GM18526 (cell line): ENCODE measurements around the gene C9orf50.
A peak's percentile ranks its signal among the peaks of the same experiment; 100 is the strongest.

Source experiments
- POLR2A ChIP-seq: IDR thresholded peaks from 3 replicates; pipeline ENCODE4 v1.6.1; 2011; ENCODE audit not compliant: insufficient read length; ENCODE audit errors: extremely low read depth

Gene C9orf50

DNA sequence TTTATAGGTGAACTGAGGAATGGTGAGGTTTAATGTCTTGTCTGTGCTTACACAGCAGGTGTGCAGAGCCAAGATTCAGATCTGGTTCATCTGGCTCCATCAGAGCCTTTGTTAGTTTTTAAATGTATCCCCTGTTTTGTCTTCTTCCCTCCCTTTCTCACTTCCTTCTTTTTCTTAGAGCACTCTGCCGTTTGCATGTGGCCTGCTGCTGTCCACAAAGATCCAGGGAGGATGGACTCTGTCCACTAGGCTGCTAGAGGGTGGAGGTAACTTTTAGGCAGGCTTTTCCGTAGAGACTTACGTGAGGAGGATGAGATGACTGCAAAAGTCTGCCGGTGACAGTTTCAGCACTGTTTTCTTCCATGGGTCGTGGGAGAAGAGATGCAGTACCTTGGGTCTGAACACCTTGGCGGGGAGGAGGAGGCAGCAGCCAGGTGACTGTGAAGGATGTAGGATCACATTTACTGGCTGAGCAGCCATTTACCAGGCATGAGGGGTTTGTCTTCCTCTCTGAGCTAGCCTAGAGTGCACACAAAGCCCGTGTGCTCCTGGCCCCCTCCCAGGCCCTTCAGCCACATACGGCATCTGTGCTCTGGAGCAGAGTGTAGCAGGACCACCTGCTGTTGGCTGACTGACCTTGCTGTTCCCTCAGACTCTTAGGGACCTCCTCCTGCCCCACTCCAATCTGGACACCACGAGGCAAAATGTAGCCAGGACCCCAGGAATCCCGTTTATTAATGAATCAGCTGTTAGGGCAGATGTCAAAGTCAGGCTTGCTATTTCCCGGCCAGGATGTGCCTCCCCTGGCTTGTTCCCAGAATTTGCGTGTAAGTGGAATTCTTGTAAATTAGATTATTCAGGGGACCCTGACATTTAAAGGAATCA is 6.9 kb upstream of the C9orf50 start:
- TF ChIP-seq POLR2A: no peak

DNA sequence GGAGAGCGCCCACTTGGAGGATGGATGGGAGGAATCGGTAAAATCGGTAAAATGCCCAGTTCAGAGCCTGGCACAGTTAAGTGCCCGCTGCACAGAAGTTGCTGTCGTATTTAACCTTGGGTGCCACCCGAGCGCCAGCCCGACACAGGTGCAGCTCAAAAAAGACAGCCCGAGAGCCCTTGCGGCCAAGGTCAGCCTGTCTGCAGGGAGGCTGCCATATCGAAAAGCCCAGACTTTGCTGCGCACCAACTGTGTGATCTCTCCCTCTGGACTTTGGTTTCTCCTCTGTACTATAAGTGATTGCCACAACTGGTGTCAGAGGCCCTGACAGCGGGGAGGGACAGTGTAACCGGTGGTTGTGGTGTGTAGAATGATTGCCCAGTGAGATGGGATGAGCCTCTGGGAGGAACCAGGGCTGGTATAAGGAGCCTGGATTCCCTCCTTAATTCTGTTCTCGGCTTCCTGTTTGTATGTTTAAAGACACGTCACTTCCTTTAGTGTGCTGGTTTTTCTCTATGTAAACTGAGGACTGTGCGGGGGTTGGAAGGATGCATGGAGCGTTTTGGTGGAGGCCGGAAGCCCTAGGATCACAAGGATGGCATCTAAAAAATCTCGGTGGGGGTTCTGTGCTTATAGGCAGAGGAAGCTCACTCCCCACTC is 5.9 kb upstream of the C9orf50 start:
- TF ChIP-seq POLR2A: no peak

- peak; percentile 93 for TF ChIP-seq POLR2A
These were observed 5.3 kb upstream of the C9orf50 start, which contains the start of gene NTMT1 for GRCh38 chr9:129626079-129626624. Gene NTMT1, plus strand, starts transcription at chr9:129626163. Its CDS starts 6,541 bp downstream, at chr9:129632704.

DNA sequence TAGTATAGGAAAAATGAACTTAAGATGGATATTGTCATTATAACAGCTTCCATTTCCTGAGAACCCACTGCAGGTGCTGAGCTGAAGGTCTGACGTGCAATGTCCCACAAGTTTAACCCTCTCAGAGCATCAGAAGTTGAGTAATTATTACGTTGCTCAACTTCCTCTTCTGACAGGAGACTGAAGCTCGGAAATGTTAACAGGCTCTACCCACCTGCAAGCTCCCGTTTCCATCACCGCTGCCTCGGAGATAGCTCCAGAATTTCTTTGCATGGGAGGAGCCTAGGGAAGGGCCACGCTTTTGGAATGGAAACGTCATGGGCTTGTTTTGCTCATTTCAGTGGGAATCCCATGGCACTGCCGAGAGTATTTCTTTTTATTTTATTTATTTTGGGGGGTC is 4.0 kb upstream of the C9orf50 start:
- TF ChIP-seq POLR2A: no peak

DNA sequence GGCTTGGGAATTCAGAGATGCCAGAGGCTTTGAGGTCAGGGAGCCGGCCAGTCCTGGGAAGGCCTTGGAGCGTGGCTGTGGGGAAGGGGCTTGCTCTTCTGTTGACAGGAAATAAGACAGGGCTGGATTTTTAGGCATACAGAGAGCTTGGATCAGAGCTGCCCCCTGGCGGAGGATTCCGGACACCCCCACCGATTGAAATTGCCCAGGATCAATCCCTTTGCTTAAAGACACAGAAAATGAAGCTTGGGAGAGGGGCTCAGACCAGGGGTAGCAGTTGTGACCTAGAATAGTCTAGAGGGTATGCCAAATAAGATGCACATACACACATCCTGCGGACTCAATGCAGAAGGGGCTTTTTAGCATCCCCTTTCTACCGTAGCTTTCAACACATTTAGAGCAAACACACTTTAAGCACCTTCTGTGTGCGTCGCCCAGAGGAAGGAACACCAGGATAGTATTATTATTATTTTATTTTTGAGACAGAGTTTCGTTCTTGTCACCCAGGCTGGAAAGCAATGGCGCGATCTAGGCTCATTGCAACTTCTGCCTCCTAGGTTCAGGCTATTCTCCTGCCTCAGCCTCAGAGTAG is 3.4 kb upstream of the C9orf50 start:
- no peak for TF ChIP-seq POLR2A

DNA sequence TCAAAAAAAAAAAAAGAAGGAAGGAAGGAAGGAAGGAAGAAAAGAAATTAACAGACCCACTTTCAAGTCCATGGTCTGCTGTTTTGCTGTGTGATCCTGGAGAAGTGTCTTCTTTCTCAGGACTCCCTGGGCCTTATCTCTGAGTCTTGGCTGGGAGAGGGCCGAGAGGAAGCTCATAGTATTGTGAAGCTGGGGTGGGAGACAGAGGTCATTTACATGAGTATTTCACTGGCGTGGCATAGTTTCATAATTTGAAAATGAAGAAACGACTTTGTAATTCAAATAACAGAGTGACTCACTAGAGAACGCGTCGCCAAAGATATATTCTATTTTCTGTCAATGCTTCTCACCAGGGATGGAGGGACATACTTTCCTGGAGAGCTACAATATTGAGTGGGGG is 2.4 kb upstream of the C9orf50 start:
- no peak for TF ChIP-seq POLR2A

GRCh38 chr9:129619787-129620668 is 873 bp downstream of the C9orf50 start:
- no peak for TF ChIP-seq POLR2A

DNA sequence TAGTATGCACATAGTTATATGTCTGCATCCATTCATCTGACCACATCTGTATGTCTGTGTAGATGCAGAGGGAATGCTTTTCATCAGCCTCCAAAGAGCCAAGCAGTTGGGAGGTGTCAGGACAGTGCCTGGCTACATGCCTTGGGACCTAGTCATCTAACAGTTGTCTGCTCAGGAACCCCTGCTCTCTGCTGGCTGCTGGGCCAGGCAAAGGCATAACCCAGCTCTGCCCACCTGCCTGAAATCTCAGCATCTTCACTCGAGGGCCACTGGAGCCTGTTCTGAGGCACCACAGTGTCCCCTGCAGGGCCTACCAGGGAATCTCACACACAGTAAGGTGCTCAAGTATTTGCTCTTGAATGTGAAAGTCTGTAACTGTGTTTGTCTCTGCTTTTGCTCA is 3.7 kb downstream of the C9orf50 start:
- no peak for TF ChIP-seq POLR2A

DNA sequence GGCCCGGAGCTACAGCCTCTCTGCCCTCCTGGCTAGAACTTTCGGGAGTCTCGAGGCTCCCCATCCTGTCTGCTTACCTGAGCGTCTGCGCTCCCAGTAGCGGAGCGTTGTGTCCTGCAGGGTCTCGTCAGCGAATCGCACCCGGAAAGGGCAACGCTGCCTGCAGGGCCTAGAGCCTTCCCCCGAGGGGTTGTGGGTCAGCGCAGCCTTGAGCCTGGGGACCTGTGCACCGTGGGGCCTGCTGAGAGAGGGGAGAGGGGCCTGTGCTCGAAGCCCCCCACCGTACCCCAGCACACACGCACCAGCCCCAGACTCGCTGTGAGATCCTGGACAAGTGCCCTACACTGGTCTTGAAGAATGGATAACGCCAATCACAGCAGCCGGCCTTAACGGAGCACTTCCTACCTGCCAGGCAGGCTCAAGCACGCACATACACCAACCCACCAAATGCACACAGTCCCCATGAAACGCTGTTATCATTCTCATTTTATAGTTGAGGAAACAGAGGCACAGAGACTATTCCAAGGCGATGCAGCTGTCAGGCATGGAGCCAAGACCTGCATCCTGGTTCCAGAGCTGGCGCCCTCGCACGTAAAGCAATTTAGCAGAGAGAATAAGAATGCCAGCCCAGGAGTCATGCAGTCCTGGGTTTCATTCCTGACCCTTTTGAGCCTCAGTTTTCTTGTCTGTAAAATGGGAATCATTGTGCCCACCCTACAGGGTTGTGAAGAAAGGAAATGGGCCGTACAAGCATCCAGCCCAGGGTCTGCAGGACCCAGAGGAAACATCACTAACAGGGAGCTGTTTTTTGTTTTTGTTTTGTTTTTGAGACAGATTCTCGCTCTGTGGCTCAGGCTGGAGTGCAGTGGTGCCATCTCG is 5.3 kb downstream of the C9orf50 start:
- no peak for TF ChIP-seq POLR2A

DNA sequence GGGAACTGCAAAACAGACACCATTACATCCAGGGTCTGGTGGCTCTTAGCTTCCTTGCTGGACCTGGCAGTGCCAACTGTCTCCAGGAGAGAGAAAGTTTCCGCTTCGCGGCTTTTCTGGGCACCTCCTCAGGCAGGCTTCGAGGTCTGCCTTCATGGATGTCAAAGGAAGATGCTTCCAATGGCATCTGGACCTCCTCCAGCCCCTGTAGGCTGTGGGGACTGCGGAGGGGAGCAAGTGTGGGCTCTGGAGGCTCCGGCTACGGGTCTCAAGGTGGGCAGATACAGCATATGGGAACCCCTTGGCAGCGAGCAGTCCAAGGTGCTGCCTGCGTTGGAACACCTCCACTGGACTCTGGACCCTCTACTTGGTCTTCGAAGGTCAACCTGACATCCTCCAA is 6.0 kb downstream of the C9orf50 start:
- no peak for TF ChIP-seq POLR2A

DNA sequence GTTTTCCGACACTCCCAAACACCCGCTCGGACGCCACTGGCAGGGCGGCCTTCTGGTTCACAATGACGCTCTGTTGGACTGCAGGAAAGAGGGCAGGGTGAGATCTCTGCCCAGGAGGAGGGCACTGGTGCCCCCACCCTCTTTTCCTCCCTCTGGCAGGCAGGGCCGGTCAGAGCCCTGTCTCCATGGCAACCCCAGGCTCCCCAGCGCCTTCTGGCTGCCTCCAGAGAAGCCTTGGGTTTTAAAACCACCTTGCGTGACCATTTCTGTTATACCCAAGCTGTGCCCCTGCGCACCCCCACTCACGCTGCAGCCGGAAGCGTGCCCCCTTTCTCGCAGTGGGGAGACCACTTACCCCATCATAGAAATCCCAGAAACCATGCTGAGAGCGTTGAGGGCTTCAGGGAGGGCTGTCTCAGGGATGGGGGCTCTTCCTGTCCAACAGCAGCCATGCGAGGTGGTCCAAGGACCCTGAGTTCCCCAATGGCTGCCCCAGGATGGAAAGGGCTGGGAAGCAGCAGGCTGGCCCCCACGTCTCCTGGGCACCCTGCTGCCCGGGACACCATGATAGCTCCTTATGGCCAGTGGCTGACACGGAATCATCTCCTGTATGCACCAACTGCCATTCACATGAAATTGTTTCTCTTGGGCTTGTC is 7.3 kb downstream of the C9orf50 start:
- TF ChIP-seq POLR2A: no peak

DNA sequence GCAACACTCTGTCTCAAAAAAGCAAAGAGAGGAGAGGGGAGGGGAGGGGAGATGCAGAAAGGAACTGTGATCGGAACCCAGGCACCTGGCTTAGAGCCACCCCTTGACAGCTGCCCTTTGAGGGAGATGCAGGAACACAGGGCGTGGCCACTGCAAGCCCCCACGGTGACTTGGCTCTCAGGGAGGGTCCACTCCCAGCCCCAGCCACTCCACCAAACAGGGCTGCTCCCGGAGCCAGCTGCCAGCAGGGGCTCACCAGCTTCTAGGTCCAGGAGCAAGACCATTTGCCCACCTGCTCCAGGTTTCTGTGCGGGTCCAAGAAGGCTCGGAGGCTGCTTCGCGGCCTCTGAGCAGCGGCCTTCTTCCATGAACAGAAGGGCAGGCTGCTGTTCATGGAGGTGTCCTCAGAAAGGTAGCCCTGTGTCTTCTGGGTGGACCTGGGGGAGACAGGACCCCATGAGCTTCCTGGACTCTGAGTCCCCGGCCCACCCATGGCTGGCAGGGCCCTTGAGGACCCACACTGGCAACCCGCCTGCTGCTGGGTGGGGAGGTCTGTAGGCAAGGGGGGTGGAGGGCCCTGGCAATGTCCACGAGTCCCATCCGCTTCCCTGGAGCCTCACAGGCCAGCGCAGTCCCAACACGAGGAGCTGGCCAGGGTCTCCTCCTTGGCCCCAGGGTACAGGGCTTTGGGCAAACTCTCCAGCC is 7.9 kb downstream of the C9orf50 start:
- no peak for TF ChIP-seq POLR2A

GRCh38 chr9:129612123-129612522 is 8.8 kb downstream of the C9orf50 start:
- no peak for TF ChIP-seq POLR2A
